ENCODE data around the gene MTA1. TPM values are rescaled to one million over a fixed set of nuclear protein-coding genes. Genes with fewer than 3 reads are reported as not detected.

MTA1 gene
- total and polyA plus RNA-seq, 10 of the 15 experiments (the other 5 are each of a cell fraction or from before 2014, with no cell fraction given), result 0.14 to 162 (median 30.6) TPM

GRCh38 chr14:105493921-105494605 is 74.4 kb downstream of the MTA1 start:
- Histone ChIP-seq H2AFZ (ENCODE audit: control insufficient read depth, low read depth, low read length) (no peak overlapping the region), H3K27me3 (replicated peaks in 1 of 2; ENCODE audit: control insufficient read depth in 2 of 2, insufficient read depth in 2 of 2, low read length in 1 of 2) (no peaks in the 10 kb centered on the region), H3K4me1 (ENCODE audit: control insufficient read depth, insufficient read depth, low read length) (peaks cover 10% of the 10 kb centered on the region), H3K4me2 (ENCODE audit: control insufficient read depth, insufficient read depth) (no peak overlapping the region), H3K9ac (ENCODE audit: control insufficient read depth, insufficient read depth, low read length) (no peak overlapping the region), H3K9me3 (replicated peaks; ENCODE audit: control insufficient read depth, insufficient read depth, low read length) (no peaks in the 10 kb centered on the region), H3K27ac (ENCODE audit: control insufficient read depth, insufficient read depth) (no peak overlapping the region), H3K79me2 (ENCODE audit: control insufficient read depth, insufficient read depth, low read length) (peaks cover 5% of the 10 kb centered on the region), H4K20me1 (ENCODE audit: control insufficient read depth, insufficient read depth) (no peaks in the 10 kb centered on the region), H3K36me3 (ENCODE audit: control insufficient read depth in 2 of 2, insufficient read depth in 2 of 2, low read length in 1 of 2) (no peaks in the 10 kb centered on the region; a peak in 1 of 4 replicates), H3K4me3 (no peak overlapping the region)
- intact Hi-C loops (cut with micrococcal nuclease; ENCODE audit: unreplicated experiment) (loop anchor here (5.0 kb wide), 1 partner anchor 33 kb away; the partner anchor contains the start of gene TMEM121), in situ Hi-C loops (cut with MboI) (no loop called here)
- ChIA-PET SMC1A (ENCODE audit: uncharacterized antibody, unreplicated experiment) (no interaction called here), CTCF (interaction anchor here (0.6 kb wide), 1 partner anchor 180 kb away, joined by 3 read pairs; no protein-coding TSS in a partner anchor), POLR2A (no interaction called here), RAD21 (ENCODE audit: unreplicated experiment) (no interaction called here)
- ATAC-seq, result no peak
- no peak for DNase-seq (ENCODE audit: low read depth, low spot score)
- no peak for FAIRE-seq
- TF ChIP-seq ATF3 (IDR thresholded peaks at IDR 0.05; ENCODE audit: borderline replicate concordance, extremely low read depth, low read depth, low read length) (no peak), POLR2A (IDR thresholded peaks at IDR 0.05; ENCODE audit: low read depth, low read length) (peak; percentile 26; the same call in 1 of the 2 replicates), NR2C2 (IDR thresholded peaks at IDR 0.05; ENCODE audit: borderline replicate concordance, control insufficient read depth, insufficient read length, low read depth) (no peak)
- WGBS (ENCODE audit: insufficient coverage, insufficient replicate concordance, low lambda C conversion rate, missing lambda C conversion rate), result 90% methylated on average over 15 of the region's 16 CpGs
- no TSS peak for BruUV-seq (replicated peaks)

- POLR2A ChIA-PET, result no interaction called here
- BruUV-seq (replicated peaks), result no TSS peak
- no peak for TF ChIP-seq RCOR1 (conservative IDR thresholded peaks at IDR 0.05; ENCODE audit: low read depth, low read length)
- TF ChIP-seq CBX3 (IDR thresholded peaks at IDR 0.05; ENCODE audit: borderline replicate concordance, low read depth), result no peak
- TF ChIP-seq ZNF274 (IDR thresholded peaks at IDR 0.05; ENCODE audit: insufficient read depth, insufficient read length), result no peak
- no peak for TF ChIP-seq SIN3A (IDR thresholded peaks at IDR 0.05; ENCODE audit: low read depth, low read length)
- no peak for TF ChIP-seq ELK1 (IDR thresholded peaks at IDR 0.05; ENCODE audit: low read depth, low read length)
- TF ChIP-seq SMAD1 (IDR thresholded peaks at IDR 0.05; ENCODE audit: low read depth, partially characterized antibody), result no peak
- TF ChIP-seq RAD51 (IDR thresholded peaks at IDR 0.05), result no peak
- TF ChIP-seq JUND (IDR thresholded peaks at IDR 0.05; ENCODE audit: low read depth, low read length), result no peak
- TF ChIP-seq ZNF384 (IDR thresholded peaks at IDR 0.05; ENCODE audit: borderline replicate concordance, low read depth, low read length), result no peak
- TF ChIP-seq DPF2 (IDR thresholded peaks at IDR 0.05), result no peak
- TF ChIP-seq ZBTB4 (CRISPR knock-in tag; IDR thresholded peaks at IDR 0.05), result no peak
Measured at GRCh38 chr14:105494606-105494929, 74.9 kb downstream of the MTA1 start.

More at GRCh38 chr14:105494606-105494929, 74.9 kb downstream of the MTA1 start:
- CTCF ChIA-PET, result interaction anchor here (0.6 kb wide), 1 partner anchor 181 kb away, joined by 3 read pairs; no protein-coding TSS in a partner anchor
- RAD21 ChIA-PET (ENCODE audit: unreplicated experiment), result no interaction called here
- Histone ChIP-seq H3K9me3 (replicated peaks; ENCODE audit: control insufficient read depth, insufficient read depth, low read length) (no peaks in the 10 kb centered on the region), H3K9ac (ENCODE audit: control insufficient read depth, insufficient read depth, low read length) (no peak overlapping the region), H3K36me3 (ENCODE audit: control insufficient read depth in 2 of 2, insufficient read depth in 2 of 2, low read length in 1 of 2) (no peaks in the 10 kb centered on the region; a peak in 1 of 4 replicates), H3K27me3 (replicated peaks in 1 of 2; ENCODE audit: control insufficient read depth in 2 of 2, insufficient read depth in 2 of 2, low read length in 1 of 2) (no peaks in the 10 kb centered on the region), H2AFZ (ENCODE audit: control insufficient read depth, low read depth, low read length) (no peak overlapping the region), H3K4me1 (ENCODE audit: control insufficient read depth, insufficient read depth, low read length) (peaks cover 7% of the 10 kb centered on the region), H3K4me3 (no peak overlapping the region), H3K79me2 (ENCODE audit: control insufficient read depth, insufficient read depth, low read length) (peaks cover 5% of the 10 kb centered on the region), H4K20me1 (ENCODE audit: control insufficient read depth, insufficient read depth) (no peaks in the 10 kb centered on the region), H3K4me2 (ENCODE audit: control insufficient read depth, insufficient read depth) (no peak overlapping the region), H3K27ac (ENCODE audit: control insufficient read depth, insufficient read depth) (no peak overlapping the region)
- DNase-seq (ENCODE audit: low read depth, low spot score), result no peak
- SMC1A ChIA-PET (ENCODE audit: uncharacterized antibody, unreplicated experiment), result no interaction called here
- in situ Hi-C loops (cut with MboI), result no loop called here
- ATAC-seq, result no peak
- 96% methylated on average over 6 of the region's 6 CpGs for WGBS (ENCODE audit: insufficient coverage, insufficient replicate concordance, low lambda C conversion rate, missing lambda C conversion rate)
- intact Hi-C loops (cut with micrococcal nuclease; ENCODE audit: unreplicated experiment), result loop anchor here (5.0 kb wide), 1 partner anchor 33 kb away; the partner anchor contains the start of gene TMEM121
- no peak for FAIRE-seq
